GM19099 (cell line): Measurements from ENCODE around the gene HDAC4.

ENCODE experiments used
- POLR2A ChIP-seq: IDR thresholded peaks from 3 replicates; pipeline ENCODE4 v1.6.1; 2011; ENCODE audit warnings: low read depth; ENCODE audit not compliant: insufficient read length; ENCODE audit errors: extremely low read depth

Gene HDAC4

DNA sequence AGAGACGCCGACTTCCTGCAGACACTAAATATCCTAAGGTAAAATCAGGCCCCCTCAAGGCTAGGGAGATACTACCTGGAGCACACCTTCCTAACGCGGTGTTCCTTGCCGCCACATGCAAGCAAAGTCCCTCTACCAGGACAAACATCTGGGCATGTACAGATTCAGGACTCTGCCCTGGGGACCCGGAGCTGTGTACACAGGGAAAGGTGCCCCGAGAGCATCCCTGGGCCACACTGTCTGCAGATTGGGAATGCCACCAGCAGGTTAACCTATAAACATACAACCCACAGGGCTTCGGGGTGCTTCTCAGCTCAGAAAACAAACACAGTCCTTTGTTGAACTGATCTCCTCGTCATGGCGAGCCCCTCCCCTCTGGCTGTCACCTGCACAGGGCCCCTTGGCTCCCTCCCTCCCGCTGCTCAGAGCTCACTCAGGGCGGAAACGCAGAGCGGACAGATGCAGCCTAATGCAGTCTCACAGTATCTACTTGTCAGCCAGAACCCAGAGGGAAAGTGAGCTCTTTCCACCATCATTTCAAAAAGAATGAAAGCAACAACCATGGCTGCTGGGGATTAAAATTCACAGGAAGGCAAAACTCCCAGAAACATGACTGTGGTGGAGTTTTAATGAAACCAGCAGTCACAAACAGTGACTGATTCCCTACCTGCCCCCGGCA is 218.8 kb downstream of the HDAC4 start:
- no peak for TF ChIP-seq POLR2A

DNA sequence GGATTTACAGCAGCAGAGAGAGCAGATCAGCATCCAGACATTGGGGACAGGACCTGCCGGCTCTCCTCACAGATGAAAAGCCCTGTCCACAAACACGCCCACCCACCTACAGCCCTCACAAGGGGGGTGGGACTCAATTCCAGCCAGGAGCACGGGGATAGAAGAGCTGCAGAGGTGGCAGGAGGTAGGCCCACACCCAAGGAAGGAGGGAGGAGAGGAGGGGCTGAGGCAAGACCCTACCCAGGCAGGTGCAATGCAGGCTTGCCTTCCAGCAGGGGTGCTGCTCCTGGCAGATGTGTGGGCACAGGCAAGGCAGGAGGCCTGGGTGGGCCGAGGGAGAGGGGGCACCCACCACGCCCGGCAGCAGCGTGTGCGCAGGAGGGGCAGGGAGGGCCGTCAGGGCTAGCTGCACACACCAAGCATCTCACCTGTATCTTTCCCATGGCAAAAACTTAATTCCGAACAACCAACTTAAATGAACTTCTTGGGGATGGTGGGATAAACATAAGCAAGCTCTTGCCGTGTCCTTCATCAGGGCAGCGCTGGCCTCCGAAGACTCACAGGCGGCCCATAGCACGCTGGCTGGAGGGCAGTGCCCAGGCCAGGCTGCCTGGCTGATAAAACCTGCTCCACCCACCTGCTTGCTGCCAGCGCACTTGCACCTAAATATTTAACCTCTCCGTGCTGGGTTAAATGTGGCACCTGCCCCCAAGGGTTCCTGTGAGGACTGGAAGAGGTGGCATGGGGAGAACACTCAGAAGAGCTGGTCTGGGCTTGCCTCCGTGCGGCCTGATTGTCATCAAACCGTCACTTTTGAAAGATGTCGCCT is 219.5 kb downstream of the HDAC4 start:
- no peak for TF ChIP-seq POLR2A

DNA sequence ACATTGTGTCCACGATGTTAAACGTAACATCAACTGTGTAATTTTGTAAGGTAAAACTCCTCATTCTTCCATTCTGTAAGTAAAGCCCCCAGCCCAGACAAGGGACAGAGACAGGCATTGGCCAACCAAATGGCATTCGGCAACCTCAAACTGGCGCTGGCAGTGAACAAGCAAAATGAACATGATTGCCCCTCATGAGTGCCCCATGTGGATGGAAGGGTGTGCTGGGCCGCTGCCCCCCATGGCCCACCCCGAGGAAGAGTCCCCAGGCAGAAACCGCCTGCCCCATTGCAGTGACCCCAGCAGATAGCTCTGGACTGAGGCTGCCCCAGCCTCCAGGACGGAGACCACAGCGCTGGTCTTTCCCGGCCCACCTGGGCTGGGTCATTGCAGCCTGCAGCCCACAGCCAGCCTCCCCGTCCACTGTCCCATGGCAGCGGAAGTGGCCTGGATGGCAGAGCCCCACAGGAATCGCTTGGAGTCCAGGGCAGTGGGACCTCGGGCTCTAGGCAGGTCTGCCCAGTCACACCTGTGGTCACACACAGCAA is 220.2 kb downstream of the HDAC4 start:
- TF ChIP-seq POLR2A: no peak

DNA sequence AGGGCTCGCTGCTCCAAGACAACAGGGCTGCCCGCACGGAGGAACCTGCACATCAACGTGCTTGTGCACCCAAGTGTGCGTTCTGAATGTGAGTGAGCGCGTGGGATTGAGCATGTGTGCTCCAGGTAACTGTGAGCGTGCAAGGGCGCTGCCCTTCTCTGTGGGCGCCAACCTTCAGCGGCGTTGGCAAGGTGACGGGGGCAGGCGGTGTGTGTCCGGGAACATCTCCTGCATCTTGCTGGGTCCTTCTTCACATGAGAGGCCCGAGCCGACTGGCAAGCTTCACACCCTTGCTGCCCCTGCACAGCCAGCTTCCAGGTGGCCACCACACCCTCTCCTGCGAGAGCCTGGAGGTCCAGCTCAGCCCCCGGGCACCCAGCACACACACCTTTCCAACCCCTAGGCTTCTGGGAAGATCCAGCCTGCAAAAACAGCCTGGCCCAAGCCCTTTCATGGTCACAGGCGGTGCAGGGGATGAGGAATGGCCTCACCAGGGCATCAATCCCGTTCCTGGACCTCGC is 220.9 kb downstream of the HDAC4 start:
- no peak for TF ChIP-seq POLR2A

DNA sequence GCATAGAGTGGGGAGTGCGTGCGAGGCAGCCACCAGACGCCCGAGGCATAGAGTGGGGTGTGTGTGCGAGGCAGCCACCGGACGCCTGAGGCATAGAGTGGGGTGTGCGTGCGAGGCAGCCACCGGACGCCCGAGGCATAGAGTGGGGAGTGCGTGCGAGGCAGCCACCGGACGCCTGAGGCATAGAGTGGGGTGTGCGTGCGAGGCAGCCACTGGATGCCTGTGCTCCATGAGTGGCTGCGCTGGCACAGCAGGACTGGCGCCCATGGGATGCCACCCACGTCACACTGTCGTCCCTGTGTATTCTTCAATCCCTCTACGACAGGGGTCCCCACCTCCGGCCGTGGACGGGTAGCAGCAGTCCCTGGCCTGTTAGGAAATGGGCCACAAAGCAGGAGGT is 221.9 kb downstream of the HDAC4 start:
- TF ChIP-seq POLR2A: no peak

DNA sequence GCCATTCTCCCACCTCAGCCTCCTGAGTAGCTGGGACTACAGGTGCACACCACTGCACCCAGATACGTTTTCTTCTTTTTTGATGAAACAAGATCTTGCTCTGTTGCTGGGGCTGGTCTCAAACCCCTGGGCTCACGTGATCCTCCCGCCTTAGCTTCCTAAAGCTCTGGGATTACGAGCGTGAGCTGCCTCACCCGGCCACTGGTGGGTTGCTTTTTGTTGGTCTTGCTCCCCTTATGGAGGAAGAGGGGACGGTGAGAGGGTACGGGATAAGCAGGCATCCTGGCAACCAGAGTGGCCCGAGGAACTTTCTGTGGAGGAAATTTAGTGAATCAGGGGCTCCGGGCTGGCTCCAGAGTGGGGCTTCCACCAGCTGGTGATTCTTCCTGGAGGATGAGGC is 222.3 kb downstream of the HDAC4 start:
- no peak for TF ChIP-seq POLR2A

DNA sequence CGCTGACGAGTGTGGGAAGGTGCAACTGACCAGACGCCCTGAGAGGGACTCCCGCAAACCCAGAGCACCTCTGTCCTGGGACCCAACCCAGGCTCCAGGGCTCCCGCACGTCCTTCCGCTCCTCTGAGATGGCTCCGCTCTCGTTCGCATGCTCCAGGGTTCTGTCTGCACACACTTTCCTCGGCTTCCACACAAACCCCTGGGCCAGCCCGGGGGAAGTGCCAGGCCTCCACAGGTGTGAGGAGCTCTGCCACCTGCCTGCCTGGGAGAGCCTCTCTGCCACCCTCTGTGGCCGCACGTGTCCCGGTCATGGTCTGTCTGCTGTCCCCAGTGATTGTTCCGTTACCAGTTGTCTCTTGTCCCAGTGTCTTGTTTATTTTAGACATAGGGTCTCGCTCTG is 222.9 kb downstream of the HDAC4 start:
- TF ChIP-seq POLR2A: no peak

DNA sequence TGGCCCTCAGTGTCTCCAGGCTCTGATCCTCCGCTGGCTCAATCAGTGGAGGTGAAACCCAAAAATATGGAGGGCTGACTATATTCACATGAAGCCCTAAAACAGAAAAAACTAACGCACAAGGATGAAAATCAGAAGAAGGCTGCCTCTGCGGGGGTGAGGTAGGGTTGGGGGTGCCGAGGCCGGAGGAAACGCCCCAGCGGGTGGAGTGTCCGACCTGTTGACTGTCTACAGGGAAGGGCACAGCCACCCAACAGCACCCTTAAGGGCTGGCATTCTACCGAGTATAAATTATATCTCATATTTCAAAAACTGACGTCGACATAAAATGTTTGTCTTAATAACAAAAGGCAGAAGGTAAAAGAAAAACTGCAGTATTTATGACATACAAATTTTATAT is 223.5 kb downstream of the HDAC4 start:
- no peak for TF ChIP-seq POLR2A

DNA sequence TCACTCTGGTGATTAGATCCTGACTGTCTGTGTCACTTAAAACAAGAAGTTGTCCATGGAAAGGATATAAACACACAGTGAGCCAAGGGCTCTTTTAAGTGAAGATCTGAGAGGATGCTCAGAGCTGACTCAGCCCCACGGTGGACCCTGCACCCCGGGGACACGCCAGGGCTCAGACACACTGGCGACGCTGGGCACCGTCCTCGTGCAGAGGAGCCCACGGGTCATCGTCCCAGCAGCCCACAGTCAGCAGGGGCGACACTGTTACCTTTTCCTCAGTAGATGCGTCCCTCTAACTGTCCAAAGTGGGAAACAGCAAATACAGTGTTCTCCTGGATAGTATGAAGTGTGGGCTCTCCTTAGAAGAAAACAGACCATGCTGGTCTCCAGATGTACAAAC is 225.6 kb downstream of the HDAC4 start:
- TF ChIP-seq POLR2A: no peak

DNA sequence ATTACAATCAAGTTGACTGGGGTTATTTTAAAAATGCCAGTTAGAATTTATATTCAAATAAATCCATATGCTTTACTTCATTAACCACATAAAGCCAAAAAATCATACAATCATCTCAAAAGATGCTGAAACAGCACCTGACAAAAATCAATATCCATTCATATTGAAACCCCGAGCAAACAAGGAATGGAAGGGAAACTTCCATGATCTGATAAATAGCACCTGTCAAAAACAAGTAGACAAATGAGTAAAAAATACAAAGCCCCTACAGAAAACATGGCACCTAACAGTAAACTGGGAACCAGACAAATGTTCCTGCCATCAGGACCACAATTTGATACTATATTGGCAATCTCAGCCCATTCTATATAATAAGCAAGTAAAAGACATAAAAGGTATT is 227.5 kb downstream of the HDAC4 start:
- TF ChIP-seq POLR2A: no peak

DNA sequence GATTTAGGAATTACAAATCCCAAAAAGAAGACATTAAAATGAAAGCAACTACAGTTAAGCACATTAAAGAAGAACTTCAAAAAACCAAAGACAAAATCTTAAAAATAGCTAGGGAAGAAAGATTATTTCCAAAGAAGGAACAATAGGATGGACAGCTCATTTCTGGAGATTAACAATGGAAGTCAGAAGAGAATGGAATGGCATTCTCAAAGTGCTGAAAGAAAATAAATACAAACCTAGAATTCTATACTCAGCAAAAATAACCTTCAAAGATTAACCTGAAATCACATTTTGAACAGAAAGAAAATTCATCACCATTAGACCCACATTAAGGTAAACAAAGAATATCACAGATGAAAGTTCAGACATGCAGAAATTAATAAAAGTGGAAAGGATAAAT is 229.2 kb downstream of the HDAC4 start:
- no peak for TF ChIP-seq POLR2A

DNA sequence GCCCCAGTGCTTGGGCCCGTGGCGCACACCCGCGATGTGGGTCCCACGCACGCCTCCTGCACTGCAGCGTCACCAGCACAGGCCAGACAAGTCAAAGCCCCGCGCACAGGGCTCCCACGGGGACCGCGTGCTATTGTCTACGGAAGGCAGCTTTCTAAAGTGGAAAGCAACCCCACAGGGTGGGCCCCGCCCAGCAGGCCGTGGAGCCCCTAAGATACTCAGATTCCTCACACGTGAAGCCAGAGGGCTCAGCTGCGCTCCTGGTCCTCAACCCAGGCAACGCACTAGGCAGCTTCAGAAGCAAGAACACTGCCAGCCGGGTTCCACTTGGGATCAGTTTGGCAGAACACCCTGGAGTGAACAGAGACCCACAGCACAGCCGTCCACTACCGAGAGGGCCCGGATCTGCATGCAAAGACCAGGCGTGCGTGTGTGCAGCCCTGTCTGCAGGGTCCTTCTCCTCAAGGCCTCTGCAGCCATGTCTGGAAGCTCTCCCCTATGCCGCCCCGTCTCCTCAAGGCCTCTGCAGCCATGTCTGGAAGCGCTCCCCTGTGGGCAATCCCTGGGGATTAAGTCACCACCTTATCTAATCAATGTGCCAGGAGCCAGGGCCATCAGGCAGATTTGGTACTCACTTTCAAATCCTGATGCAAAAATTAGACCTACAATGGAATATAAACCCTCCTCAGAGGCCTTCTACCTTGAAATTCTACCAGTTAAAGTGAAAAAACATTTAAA is 231.3 kb downstream of the HDAC4 start:
- no peak for TF ChIP-seq POLR2A

DNA sequence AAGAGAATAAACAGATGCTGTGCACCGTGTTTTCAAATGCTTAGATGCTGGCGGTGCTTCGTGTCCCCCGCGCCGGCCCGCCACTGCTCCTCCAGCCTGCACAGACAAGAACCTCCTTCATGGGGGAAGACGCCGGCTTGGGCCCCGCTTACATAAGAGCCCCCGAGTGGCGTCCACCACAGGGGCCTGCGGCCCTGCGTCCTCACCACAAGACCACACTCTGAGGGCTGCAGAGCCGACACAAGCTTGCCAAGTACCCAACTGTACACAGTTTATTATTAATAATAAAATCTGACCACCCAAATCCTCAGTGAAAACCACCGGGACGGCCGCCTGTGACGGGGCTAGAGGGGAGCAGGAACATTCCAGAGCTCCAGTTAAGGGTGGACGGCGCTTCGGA is 232.2 kb downstream of the HDAC4 start:
- TF ChIP-seq POLR2A: no peak

DNA sequence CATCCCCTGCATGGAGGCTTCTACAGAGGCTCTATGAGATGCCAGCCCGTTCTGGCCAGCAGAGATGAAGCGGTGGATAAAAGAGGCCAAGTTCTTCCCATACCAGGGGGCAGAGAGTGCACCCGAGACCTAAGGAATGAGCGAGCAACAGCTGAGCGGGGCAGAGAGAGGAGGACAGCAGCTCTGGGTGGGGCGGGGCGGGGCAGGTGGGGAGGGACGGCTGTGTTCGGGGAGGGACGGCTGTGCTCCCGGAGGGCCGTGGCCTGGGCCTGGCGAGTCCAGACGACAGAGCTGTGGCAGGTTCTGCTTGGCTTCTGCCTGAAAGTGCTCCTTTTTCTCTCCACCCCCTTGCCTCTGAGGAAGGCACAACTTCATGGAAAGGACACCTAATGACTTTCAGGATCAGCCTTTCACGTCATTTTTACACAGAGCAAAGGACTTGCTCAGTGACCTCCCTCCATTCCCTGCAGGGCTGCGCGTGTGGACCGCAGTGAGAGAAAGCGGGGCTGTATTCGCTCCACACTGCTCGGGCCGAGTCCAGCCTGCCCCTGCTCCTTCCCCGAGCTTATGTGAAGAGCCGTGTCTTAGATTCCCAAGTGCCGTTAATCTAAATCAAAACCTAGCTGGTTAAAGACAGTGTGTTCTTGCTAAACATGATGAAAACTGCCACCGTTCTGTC is 232.9 kb downstream of the HDAC4 start:
- no peak for TF ChIP-seq POLR2A
